ENCODE data around the gene MCCD1.

The MCCD1 gene

GRCh38 chr6:31513456-31514165 is 15.2 kb upstream of the MCCD1 start:
- no peak for FAIRE-seq

- FAIRE-seq = no peak
These were observed 6.9 kb upstream of the MCCD1 start for GRCh38 chr6:31521835-31522234.

- FAIRE-seq = no peak
These were observed 3.2 kb upstream of the MCCD1 start for GRCh38 chr6:31525553-31525931.

- no peak for FAIRE-seq
These were observed 2.7 kb upstream of the MCCD1 start for GRCh38 chr6:31525932-31526591.

- no peak for FAIRE-seq
These were observed 420 bp upstream of the MCCD1 start for GRCh38 chr6:31528307-31528777.

GRCh38 chr6:31529329-31530150 is 778 bp downstream of the MCCD1 start:
- no peak for FAIRE-seq

- no peak for FAIRE-seq
These were observed 1.9 kb downstream of the MCCD1 start for GRCh38 chr6:31530659-31531058.

- no peak for FAIRE-seq
These were observed 2.4 kb downstream of the MCCD1 start for GRCh38 chr6:31531162-31531561.

- no peak for FAIRE-seq
These were observed 3.2 kb downstream of the MCCD1 start for GRCh38 chr6:31531771-31532643.

GRCh38 chr6:31532644-31533454 is 4.1 kb downstream of the MCCD1 start:
- no peak for FAIRE-seq

GRCh38 chr6:31533455-31533841 is 4.7 kb downstream of the MCCD1 start:
- FAIRE-seq = no peak

- FAIRE-seq = no peak
These were observed 5.2 kb downstream of the MCCD1 start for GRCh38 chr6:31534011-31534410.

GRCh38 chr6:31534521-31535040 is 5.8 kb downstream of the MCCD1 start:
- no peak for FAIRE-seq

GRCh38 chr6:31535538-31536324 is 7.0 kb downstream of the MCCD1 start:
- no peak for FAIRE-seq

GRCh38 chr6:31538805-31539400 is 10.1 kb downstream of the MCCD1 start:
- no peak for FAIRE-seq

- no peak for FAIRE-seq
These were observed 11.9 kb downstream of the MCCD1 start for GRCh38 chr6:31540640-31541039.

- FAIRE-seq = no peak
These were observed 12.4 kb downstream of the MCCD1 start for GRCh38 chr6:31541059-31541657.

GRCh38 chr6:31541658-31542521 is 13.1 kb downstream of the MCCD1 start, which contains the start of gene DDX39B:
Gene DDX39B (minus strand): TSS chr6:31542003. CDS start chr6:31540532, 1,471 bp downstream.
- FAIRE-seq = no peak

- FAIRE-seq = no peak
These were observed 14.9 kb downstream of the MCCD1 start for GRCh38 chr6:31543639-31544038.

All from colon (tissue), 2 donors.